Stomach (tissue), 4 donors: ENCODE data around the gene GRK1.

Experiments used
- EP300 ChIP-seq: sonication (generic); formaldehyde crosslinking; IDR thresholded peaks from one replicate; pipeline ENCODE4 v1.6.1; 2017; ENCODE audit warnings: antibody characterized with exemption
- POLR2A ChIP-seq, 4 donors: fragments of 450-650 bp; IDR thresholded peaks; one replicate each; pipeline ENCODE4 v1.6.1; 2016; ENCODE audit warnings: antibody characterized with exemption in 4 of 4, control low read depth in 2 of 4, mild to moderate bottlenecking in 1 of 4, moderate library complexity in 1 of 4

DNA sequence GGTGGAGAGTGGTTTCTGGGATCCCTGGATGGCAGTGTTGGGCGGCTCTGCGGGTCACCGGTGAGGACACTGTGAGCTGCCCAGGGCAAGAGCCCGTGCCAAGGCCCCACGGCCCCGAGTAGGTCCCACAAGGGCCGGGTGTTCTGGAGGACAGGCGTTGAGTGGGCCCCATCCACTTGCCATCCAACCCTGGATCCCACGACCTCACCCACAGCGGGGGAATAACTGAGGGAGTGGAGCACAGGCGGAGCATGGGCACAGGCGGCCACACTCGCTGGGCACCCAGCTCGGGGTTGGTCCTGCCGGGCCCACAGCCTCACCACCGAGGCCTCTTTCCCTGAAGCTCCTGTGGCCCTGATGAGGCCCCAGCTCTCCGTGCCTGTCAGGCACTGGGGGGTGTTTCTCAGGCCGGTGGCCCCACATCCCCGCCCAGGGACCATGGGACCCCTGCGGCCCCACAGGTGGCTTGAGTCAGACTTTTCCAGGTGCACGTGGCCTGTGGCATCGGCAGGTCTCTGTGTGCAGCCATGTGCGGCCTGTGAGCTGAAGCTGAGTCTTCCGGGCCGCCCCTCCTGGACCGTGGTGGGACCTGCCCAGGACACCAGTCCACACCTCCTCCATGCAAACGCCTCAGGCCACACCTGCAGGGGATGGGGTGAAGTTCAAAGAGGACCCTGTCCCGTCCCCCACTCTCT is 108.6 kb downstream of the GRK1 start:
- TF ChIP-seq POLR2A (IDR thresholded peaks at IDR 0.05) (no peak), EP300 (no peak)
